GM19324 (cell line): Measurements from ENCODE around the gene ATG7.
A peak's percentile ranks its signal among the peaks of the same experiment; 100 is the strongest.

Experiments
- ATAC-seq: cut with Tn5 transposase; IDR thresholded peaks from one replicate; pipeline ENCODE4 v1.9.1; 2021; ENCODE audit warnings: mild to moderate bottlenecking, moderate library complexity; ENCODE audit not compliant: unreplicated experiment, low FRiP score

The ATG7 gene

DNA sequence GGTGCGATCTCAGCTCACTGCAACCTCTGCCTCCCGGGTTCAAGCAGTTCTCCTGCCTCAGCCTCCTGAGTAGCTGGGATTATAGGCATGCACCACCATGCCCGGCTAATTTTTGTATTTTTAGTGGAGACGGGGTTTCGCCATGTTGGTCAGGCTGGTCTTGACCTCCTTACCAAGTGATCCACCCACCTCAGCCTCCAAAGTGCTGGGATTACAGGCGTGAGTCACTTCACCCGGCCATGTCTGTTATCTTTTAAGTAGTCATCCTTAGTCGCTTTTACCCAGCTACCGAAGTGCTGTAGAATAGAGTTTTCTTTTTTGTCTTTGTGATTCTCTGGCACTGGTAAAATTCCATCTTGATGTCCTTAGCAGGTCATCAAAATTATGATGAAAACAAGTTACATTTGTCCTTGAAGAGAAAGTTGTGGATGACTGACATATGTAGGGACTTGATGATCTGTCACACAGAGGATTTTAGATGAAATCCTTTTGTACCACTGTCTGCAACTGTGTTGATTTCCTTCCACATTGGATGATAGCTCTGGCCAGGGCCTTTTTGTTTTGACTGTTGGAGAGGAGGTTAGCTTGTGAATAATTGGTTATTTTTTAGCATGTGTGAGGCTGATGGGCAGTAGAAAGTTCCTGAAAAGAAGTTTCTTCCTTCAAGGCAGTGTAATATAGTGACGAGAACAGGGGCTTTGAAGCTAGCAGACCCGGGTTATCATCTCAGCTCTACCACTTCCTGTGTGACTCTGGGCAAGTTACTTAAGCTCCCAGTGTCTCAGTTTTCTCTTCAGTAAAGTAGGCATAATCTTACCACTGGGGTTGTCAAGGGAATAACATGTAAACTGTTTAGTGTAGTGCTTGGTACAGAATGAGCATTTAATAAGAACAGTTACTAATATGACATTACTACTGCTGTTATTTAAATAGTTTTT, 18.8 kb downstream of the ATG7 start:
- ATAC-seq: no peak

- ATAC-seq: no peak
These were observed 19.6 kb downstream of the ATG7 start for GRCh38 chr3:11291808-11292207.

DNA sequence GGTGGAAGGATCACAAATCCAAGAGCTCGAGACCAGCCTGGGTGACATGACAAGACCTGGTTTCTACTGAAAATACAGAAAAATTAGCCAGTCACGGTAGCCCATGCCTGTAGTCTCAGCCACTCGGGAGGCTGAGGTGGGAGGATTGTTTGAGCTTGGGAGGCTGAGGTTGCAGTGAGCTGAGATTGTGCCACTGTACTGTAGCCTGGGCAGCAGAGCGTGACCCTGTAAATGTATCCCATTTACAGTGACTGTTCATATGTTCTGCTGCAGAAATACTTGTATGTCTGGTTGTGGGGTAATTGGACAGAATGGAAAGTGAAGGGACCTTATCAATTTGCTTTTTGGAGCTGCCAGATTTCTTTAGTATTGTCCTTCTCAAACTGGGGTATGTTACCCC, 24.9 kb downstream of the ATG7 start:
- ATAC-seq: no peak

- peak; percentile 73 for ATAC-seq
These were observed 28.8 kb downstream of the ATG7 start for GRCh38 chr3:11300970-11301369.

GRCh38 chr3:11302444-11302843, 30.2 kb downstream of the ATG7 start:
- no peak for ATAC-seq

GRCh38 chr3:11304175-11304574, 32.0 kb downstream of the ATG7 start:
- no peak for ATAC-seq

GRCh38 chr3:11305509-11305908, 33.3 kb downstream of the ATG7 start:
- no peak for ATAC-seq

DNA sequence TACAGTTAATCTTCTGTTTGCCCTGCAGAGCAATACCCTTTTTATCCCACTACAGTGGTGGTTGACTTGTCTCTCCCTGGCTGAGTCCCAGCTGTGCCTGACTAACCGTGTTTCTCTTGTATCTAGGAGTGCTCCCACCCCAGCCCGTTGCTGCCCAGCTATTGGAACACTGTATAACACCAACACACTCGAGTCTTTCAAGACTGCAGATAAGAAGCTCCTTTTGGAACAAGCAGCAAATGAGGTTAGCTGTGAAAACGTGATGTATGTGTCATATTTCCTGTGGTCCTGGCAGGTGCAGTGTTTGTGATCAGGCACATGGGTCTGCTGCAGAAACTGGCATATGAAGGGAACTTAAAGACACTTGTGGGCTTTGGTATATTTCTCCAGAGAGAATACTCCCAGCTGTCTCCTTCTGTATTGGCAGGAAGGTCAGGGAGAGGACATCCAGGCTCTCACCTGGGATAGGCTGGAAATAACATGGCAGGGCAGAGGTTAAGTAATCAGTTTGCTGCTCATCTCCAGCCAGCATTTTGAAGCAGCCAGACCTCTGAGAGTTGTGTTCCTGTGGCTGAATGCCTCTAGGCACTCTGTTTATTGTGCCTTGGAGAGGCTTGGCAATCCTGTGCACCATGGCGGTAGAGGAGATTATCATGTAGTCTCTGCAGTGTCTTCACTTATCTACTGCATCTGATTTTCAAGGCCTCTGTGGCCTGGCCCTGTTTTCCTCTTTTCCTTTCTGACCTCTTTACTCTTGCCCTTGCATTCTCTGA, 34.8 kb downstream of the ATG7 start:
- ATAC-seq: no peak

- no peak for ATAC-seq
These were observed 35.7 kb downstream of the ATG7 start for GRCh38 chr3:11307830-11308432.

GRCh38 chr3:11310258-11310657, 38.1 kb downstream of the ATG7 start:
- ATAC-seq: no peak

- ATAC-seq: no peak
These were observed 40.0 kb downstream of the ATG7 start for GRCh38 chr3:11312166-11312565.

GRCh38 chr3:11317300-11317699, 45.1 kb downstream of the ATG7 start:
- no peak for ATAC-seq

DNA sequence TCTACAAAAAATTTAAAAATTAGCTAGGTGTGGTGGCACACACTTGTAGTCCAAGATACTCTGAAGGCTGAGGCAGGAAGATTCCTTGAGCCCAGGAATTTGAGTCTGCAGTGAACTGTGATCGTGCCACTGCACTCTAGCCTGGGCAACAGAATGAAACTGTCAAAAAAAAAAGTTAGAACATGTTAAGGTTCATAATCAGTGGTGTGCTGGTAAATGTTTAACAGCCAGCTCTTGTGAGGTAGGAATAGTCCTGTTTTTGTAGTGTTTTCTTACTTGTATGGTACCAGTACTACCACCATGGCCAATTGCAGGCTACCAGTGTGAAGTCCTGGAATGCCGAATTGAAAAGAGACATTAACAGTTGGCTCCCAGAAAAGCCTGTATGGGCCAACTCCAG, 50.7 kb downstream of the ATG7 start:
- ATAC-seq: no peak

- ATAC-seq: no peak
These were observed 51.6 kb downstream of the ATG7 start for GRCh38 chr3:11323813-11324212.

GRCh38 chr3:11327619-11328018, 55.4 kb downstream of the ATG7 start:
- ATAC-seq: no peak

DNA sequence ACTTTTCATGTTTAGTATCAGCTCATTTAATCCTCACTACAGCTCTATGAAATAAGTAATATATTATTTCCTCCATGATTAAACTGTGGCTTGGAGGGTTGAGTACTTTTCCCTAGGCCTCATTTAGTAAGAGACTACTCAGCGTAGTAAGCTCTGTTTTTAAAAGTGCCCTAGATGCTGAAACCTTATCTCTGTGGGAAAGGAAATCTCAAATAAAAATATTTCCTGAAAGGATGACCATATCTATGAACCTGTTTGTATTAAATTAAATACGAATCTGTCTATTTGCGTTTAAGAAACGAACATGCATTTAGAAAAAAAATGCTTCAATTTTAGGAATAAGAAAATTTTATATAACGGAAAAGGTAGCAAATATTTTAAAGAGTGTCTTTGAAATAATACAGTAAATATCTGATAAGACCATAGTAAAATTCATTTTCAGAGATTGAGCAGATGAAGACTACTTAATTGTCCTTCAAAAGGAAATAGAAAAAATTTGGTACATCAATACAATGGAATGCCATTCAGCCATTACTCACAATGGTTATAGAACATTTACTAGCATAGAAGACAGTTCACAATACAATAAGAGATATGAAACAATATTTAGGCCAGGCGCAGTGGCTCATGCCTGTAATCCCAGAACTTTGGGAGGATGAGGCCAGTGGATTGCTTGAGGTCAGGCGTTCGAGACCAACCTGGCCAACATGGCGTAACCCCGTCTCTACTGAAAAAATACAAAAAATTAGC, 56.2 kb downstream of the ATG7 start:
- no peak for ATAC-seq

GRCh38 chr3:11329777-11330176, 57.6 kb downstream of the ATG7 start:
- no peak for ATAC-seq

- ATAC-seq: no peak
These were observed 58.9 kb downstream of the ATG7 start for GRCh38 chr3:11331101-11331500.

DNA sequence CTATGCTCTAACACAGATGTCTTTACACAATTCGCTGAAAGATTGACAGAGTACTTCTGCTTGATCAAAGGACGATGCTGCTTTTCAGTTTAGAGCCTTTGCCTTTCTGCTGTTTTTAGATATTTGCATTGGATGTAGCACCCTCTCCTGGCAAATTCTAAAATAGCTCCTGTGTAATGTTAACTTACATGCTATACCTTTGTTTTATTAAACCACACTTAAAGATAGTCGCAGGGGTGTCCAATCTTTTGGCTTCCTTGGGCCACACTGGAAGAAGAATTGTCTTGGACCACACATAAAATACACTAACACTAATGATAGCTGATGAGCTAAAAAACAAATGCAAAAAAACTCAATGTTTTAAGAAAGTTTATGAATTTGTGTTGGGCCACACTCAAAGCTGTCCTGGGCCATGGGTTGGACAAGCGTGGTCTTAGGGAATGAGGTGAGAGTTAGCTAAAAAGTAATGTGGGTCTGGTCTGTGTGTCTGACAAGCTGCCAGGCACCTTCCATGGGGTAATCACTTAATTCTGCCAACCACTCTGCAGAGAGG, 62.9 kb downstream of the ATG7 start:
- ATAC-seq: no peak

DNA sequence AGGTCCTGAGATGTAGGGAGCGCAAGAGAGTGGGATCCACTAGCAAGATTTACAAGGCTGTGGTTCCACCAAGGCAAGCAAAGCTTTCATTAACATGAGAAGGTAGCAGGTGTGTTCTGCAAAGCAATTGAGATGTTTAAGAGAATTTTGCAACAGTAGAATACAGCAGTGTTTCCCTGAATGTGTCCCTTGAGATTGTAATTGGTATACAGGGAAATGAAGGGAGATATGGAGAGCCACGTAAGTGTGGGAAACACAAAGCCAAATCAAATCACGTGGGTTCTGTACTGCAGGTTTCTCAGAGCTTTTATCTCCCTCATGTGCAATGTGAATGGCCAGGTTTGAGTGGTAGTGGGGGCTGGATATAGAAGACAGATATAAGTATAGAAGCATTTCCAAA, 67.3 kb downstream of the ATG7 start:
- ATAC-seq: no peak
